Epidermal melanocyte (primary cell): ENCODE results near the gene TAT.
"Not testable (repeated sequence)": the region's sequence is repeated elsewhere in the genome, so short reads cannot be mapped to it uniquely, and the experiment has no call there.

ENCODE experiments used
- DNase-seq: peaks from one replicate; pipeline ENCODE4 v3.0.0; 2011; ENCODE audit warnings: low spot score; ENCODE audit not compliant: insufficient read length

TAT gene

DNA sequence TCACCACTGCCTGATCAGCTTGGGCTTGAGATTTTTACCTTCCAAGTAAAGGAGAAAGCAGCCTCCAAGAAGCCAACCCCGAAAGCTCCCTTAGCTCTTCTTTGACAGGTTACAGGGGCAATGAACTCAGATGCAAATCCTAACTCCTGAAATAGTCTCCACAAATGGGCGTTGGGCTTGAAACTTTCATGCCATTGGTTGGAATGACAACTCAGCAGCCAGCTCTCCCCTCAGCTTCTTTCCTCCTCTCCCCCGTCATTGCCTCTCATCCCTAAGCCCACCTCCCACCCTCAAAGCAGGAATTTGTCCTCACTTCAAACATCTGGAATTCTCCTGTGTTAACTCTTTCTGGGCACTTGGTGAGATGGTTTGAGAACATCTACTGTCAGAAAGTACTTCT is at the start of gene TAT:
TSS of gene TAT (minus strand) at position 122 of the 400 bp plus-strand sequence. CDS start 677 bp downstream, outside the sequence.
- no peak for DNase-seq

DNA sequence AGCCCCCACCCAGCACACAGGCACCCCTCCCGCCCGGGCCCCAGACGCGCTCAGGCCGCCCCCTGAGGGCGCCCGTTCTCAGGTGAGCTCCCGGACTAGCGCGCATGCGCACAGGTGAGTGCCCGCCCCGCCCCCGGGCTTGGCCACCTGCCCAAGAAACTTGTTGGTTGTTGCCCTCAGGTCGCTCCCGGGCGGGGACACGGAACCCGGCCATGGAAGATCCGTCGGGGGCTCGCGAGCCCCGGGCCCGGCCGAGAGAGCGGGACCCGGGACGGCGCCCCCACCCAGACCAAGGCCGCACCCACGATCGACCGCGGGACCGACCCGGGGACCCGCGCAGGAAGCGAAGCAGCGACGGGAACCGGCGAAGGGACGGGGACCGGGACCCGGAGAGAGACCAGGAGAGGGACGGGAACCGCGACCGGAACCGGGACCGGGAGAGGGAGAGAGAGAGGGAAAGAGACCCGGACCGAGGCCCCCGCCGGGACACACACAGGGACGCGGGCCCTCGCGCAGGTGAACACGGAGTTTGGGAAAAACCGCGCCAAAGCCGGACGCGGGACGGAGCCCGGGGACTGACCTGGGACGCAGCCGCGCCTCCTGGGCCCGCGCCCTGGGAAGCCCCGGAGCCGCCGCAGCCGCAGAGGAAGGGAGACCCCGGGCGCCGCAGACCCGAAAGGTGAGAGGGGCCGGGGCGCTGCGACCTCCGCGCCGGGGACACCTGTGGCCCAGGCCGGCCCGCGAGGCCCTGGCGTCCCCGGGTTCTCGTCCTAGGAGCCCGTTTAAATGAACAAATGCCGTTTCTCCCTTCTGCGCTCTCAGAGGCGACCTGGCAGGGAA is 49.3 kb upstream of the TAT start, which contains the start of gene MARVELD3:
TSS of gene MARVELD3 (plus strand) at position 167 of the 840 bp plus-strand sequence. CDS start at position 213, 46 bp downstream.
- no peak for DNase-seq

DNA sequence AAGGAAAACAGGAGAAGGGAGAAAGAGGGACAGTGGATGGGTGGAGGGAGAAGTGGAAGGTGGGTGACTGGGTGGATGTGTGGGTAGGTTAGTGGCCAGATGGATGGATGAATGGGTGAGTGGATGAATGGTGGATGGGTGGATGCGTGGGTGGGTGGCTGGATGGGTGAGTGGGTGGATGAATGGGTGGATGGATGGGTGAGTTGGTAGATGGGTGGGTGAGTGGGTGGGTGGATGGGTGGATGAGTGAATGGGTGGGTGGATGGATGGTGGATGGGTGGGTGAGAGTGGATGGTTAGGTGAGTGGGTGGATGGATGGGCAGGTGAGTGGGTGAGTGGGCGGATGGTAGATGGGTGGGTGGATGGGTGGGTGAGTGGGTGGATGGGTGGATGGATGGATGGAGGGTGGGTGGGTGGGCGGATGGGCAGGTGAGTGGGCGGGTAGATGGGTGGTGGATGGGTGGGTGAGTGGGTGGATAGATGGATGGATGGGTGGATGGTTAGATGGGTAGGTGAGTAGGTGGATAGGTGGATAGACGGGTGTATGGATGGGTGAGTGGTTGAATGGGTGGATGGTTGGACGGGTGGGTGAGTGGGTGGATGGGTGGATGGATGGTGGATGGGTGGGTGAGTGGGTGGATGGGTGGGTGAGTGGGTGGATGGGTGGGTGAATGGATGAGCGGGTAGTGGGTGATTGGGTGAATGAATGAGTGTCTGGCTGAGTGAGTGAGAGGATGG is 48.4 kb upstream of the TAT start:
- DNase-seq: no peak

DNA sequence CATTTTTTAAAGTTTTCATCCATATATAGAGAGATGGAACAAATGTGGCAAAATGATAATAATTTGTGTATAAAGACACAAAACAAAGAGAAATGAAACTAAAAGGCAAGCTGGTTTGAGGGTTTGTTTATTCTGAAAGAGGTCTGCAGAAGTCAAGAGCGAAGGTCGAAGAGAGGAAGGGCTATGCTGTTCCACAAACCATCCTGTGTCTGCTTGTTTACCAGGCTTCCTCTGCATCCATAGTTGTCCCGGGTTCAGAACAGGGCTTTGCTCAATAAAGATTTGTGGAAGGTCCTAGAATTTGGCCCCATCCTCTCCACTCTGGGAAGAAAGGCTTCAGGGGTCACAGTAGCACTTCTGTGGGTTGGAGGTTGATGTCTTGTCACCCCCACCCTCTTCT is 46.7 kb upstream of the TAT start:
- DNase-seq: no peak

DNA sequence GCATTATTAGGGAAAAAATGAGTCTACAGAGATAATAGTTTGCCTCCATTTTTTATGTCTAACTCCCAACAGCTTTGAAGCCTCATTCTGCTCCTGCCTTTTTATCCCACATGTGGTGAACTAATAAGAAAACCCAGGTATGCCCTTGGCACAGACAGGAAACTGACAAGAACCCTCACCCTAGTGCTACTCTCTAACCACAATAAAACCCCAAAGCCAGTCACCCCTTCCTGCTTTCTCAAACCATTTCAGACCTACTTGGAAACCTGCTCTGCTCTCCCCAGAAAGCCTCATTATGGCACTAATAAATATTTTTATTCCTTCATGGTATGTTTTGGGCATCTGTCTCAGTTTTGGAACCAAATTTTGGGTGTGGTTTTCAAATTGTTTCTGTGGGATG is 45.2 kb upstream of the TAT start:
- DNase-seq: no peak

DNA sequence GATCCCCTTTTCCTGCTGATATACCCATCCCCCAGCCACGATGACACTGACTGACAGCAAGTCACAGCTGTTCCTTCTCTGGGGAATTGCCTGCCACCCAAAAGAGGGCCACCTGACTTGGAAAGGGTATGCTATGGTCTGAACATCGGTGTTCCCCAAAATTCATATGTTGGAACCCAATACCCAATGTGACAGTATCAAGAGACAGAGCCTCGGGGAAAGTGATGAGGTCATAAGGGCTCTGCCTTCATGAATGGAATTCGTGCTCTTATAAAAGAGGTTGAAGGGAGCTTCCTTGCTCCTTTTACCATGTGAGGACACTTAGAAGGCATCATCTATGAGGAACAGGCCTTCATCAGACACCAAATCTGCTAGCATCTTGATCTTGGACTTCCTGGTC is 41.5 kb upstream of the TAT start:
- no peak for DNase-seq

DNA sequence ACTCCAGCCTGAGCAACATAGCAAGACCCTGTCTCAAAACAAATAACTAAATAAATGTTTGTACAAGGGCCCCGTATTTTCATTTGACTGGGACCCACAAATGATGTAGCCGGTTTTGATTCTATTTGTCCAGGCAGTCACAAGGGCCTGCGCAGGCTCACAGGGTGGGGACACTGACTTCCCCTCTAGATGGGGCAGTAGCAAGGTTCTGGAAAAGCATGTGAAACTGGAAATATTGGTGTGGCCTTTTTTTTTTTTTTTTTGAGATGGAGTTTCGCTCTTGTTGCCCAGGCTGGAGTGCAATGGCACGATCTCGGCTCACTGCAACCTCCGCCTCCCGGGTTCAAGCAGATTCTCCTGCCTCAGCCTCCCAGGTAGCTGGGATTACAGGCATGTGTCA is 38.1 kb upstream of the TAT start:
- not testable (repeated sequence) for DNase-seq

DNA sequence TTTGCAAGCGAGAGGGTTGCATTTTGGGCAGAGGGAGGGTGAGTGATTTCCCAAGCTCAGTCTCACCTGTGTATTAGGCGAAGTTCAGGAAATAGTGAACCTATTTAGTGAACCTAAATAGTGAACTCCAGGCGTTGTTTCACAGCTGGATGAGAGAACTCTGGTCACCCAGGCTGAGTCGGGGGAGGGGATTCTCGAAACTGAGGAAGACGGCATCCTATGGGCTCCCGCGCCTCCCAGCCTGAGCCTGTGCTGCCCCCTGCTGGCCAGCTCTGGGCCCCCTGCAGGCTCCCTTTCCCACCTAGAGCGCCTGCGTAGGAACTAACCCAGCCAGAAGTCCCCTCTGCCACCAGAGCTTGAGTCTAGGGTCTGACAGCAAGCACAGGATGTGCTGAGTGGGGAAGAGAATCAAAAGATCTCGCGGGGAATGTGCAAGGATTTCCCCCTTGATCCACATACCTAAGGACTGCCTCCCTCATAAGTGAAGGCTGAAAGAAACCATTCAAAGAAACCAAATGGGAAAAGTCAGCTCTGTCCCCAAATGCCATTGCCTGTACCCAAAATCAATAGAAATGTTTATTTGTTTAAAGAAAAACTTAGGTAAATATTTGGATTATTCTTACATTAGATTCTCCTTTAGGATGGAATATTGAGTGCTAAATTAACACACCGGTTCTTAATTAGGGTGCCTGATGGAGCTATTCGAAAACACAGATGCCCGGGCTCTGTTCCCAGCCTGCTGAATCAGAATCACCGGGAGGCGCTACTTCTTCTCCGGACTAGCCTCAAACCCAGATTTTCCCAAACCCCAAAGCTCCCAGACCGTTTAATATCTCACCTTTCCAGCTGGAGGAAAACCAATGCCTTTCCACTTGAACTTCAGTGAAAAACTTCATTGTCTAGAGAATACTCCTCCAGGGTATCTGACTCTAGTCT is 34.3 kb upstream of the TAT start:
- no peak for DNase-seq

DNA sequence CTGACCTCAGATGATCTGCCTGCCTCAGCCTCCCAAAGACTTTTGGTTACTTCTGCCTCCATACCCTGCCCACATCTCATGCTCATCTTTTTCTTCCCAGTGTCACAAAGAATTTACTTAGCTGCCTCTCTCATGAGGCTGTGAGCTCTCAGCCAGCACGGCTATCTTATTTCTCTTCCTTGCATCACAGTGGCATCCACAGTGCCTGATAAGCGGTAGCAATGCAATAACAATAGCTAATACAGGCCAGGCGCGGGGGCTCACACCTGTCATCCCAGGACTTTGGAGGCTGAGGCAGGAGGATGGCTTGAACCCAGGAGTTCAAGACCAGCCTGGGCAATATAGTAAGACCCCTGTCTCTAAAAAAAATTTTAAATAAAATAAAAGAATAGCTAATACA is 33.6 kb upstream of the TAT start:
- DNase-seq: no peak

DNA sequence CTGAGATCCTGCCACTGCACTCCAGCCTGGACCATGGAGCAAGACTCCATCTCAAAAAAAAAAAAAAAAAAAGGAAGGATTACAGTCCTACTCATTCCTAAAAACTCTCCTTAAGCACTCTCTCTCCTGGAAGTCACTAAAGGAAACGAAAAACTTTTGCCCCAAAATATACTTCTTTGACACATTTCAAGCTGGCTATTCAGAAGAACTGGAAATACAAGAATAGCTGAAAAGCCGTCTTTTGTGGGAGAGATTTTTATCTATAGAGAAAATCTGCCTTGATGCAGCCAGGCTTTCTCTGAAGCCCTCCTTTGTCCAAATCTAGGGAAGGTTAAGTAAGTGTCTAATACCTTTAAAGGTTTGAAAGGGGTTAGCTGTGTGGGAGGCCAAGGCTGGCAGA is 32.2 kb upstream of the TAT start:
- no peak for DNase-seq

DNA sequence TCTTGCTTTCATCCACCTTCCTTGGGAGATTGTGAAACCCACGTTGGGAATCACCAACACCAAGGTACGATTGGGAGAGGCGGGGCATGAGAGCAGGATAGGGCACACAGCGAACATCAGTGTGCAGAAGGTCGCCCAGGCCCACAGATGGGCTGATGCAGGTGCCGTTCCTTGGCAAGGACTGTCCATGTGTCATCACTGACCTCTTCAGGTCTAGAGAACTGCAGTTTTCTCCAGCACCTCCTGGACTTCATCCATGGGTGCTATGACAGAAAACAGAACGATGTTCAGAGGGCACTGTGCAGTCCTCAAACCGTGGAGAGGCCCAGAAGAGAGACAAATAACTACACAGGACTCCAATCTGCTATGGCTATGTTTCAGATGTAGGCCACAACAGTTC is 23.9 kb upstream of the TAT start:
- no peak for DNase-seq

DNA sequence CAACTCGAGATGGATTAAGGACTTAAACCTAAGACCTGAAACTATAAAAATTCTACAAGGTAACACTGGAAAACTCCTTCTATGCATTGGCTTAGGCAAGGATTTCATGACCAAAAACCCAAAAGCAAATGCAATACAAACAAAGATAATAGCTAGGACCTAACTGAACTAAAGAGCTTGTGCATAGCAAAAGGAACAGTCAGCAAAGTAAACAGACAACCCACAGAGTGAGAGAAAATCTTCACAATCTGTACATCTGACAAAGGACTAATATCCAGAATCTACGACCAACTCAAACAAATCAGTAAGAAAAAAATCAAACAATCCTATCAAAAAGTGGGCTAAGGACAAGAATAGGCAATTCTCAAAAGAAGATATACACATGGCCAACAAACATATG is 21.5 kb upstream of the TAT start:
- not testable (repeated sequence) for DNase-seq

DNA sequence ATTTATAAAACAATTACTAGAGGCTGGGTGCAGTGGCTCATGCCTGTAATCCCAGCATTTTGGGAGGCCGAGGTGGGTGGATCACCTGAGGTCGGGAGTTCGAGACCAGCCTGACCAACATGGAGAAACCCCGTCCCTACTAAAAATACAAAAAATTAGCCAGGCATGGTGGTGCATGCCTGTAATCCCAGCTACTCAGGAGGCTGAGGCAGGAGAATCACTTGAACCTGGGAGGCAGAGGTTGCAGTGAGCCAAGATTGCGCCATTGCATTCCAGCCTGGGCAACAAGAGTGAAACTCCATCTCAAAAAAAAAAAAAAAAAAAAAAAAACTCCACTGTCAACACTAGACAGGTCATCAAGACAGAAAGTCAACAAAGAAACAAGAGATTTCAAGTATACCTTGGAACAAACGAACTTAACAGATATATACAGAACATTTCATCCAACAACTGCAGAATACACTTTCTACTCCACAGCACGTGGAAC is 18.5 kb upstream of the TAT start:
- DNase-seq: not testable (repeated sequence)

DNA sequence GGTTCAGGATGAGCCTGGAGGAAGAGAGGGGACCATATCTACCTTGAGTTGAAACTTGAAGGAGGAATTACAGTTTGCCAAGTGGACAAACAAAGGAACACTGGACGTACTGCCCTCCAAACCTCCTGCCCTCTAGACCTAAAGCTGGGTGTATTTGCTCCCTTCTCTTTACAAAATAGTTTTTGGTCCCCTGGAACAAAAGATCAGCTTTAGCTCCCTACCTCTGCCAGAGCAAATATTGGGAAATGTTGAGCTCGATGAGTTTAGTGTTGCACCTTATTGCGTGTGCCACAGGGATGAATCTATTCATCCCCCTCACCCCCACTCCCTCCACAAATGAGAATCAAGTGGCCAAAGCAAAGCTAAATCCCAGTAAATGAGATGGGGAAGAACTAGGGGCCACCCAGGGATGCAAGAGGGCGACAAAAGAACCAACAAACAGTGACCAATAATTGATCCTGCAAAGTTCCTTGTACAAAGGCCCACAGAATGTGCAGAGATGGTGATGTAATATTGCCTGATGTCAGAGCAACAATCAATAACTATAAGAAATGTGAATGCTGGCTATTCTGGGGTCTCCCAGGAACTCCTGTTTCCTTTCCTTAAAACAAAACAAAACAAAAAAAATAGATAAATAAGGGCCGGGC is 17.2 kb upstream of the TAT start:
- no peak for DNase-seq

DNA sequence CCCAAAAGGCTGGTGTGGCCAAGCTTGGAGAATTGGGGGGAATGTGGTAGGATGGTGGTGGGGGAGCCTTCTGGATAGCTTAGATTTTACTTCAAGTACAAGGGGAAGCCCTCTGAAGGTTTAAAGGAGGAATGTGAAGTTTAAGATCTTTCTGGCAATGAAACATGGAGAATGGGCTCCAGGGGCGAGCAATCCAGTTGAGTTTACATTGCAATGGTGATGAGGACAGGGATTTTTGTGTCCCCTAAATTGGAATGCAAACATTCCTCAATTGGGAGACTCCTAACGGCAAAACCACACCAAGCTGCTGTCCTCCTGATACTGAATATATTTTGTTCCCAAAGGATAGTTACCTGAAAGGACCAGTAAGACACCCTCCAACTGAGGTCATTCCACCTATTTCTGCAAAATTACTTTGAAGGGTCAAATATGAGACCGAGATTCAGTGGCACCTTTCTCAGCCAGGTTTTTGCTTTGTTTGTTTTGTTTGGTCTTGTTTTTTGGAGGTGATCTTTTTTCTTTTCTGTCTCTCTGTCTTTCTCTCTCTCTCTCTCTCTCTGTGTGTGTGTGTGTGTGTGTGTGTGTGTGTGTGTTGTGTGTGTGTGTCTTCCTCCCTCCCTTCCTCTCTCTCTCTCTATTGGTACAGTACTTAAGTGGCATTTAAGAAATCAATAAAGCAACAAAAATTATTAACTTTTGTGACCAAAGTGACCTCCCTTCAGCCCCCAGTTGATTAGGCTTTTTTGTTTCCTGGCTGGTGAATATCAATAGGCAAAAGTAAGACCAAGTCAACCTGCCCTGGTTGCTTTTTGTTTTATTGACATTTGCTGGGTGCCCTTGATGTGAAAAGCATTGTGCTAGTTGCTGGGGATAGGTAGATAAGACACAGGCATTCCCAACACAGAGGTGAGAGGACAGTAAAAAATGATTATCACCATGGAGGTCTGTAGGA is 16.4 kb upstream of the TAT start:
- no peak for DNase-seq

DNA sequence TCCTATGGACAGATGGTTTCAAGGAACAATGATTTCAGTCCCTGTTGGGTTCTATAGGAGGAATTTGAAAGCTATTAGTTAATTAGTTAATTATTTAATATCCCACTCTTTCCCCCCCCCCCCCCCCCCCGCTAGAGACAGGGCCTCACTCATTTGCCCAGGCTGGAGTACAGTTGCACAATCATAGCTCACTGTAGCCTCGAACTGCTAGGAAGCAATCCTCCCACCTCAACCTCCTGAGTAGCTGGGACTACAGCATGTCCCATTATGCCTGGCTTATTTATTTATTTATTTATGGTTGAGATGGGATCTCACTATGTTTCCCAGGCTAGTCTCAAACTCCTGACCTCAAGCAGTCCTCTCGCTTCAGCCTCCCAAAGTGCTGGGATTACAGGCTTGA is 15.0 kb upstream of the TAT start:
- no peak for DNase-seq

DNA sequence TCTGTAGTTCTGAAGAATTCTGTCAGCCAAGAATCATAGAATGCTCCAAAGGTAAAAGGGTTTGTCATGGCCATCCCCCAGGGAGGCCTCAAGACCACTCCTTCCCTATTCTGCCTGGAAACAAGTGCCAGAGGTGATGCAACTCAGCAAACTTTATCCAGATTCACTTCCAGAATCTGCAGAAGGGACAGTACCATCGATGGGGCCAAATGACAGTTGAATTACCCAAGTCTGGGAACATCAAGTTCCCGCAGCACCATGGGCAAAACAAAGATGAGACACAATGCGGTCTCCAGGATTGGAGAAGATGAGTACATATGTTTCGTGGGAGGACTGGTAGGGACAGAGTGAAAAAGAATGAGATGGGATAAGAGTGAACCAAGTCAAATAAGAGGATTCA is 13.7 kb upstream of the TAT start:
- DNase-seq: no peak

DNA sequence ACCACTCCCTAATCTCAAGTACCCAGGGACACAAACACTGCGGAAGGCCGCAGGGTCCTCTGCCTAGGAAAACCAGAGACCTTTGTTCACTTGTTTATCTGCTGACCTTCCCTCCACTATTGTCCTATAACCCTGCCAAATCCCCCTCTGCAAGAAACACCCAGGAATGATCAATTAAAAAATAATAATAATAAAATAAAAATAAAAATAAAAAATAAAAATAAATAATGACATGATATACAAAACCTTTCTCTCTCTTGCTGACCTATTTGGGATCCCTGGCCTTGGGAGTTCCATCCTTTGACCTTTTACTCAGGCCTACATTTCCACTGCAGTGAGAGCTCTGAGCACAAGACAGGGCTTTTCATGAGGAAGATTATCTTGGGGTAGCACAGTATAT is 13.2 kb upstream of the TAT start:
- DNase-seq: not testable (repeated sequence)

DNA sequence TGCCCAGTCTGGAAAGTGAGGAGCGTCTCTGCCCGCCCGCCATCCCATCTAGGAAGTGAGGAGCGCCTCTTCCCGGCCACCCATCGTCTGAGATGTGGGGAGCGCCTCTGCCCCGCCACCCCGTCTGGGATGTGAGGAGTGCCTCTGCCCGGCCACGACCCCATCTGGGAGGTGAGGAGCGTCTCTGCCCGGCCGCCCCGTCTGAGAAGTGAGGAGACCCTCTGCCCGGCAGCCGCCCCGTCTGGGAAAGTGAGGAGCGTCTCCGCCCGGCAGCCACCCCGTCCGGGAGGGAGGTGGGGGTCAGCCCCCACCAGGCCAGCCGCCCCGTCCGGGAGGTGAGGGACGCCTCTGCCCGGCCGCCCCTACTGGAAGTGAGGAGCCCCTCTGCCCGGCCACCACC is 12.4 kb upstream of the TAT start:
- DNase-seq: not testable (repeated sequence)

DNA sequence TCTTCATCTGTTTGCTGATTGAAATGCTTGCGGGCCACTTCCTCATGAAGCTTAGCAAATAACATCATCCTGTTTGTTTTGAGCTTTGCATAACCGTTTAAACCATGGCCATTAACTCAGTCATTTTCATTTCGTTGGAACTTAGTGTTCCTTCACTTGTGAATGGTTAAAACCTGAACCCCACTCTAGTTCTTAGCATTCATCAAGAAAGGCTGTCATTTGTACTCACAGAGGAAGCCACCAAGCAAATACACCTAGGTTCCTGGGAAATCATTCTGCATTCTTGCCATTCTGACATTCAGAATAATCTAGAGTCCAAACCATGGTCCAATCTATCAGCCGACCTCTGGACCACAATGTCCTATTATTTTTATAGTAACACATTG is 8.4 kb upstream of the TAT start:
- DNase-seq: no peak
